Measurements from ENCODE around the gene COL19A1. TPM values are rescaled to one million over a fixed set of nuclear protein-coding genes. Genes with fewer than 3 reads are reported as not detected.

Gene COL19A1
- total and polyA plus RNA-seq, 9 of the 15 experiments (the other 6 are each of a cell fraction or from before 2014, with no cell fraction given), result not detected

DNA sequence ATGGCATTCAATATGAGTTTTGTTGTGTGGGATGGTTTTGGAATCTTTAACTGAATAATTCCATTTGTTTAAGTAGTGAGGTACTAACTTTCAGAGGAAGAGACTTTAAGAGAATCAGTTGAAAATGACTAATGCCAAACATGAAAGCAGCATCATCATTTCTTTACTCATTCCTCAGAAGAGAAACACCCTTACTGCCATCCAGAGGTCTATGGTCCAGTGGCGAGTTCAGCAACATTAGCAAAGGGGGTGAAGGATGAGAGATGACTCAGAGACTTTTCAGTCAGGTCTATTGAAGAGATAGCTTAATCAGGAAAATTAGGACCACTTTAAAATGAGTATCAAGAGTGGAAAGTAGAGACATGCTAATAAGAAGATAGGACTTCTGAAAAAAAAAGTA lies 118.8 kb downstream of the COL19A1 start:
- H3K79me2 ChIP-seq (ENCODE audit: control insufficient read depth, insufficient read depth, low read length), result no peaks in the 10 kb centered on the region
- no peak overlapping the region for H2AFZ ChIP-seq (ENCODE audit: low read depth, low read length)
- H3K9ac ChIP-seq (ENCODE audit: insufficient read depth in 1 of 2, low read depth in 2 of 2, low read length in 2 of 2), result no peak overlapping the region
- H4K20me1 ChIP-seq (replicated peaks; ENCODE audit: control insufficient read depth, insufficient read depth, low read length), result no peaks in the 10 kb centered on the region
- POLR2A ChIA-PET, result no interaction called here
- CTCF ChIA-PET (ENCODE audit: low intra/inter-chr PET ratio), result interaction anchor here (0.6 kb wide), 1 partner anchor 289 kb away, joined by 5 read pairs; no protein-coding TSS in a partner anchor
- intact Hi-C loops (cut with micrococcal nuclease), result no loop called here
- H3K27me3 ChIP-seq (ENCODE audit: control insufficient read depth in 2 of 2, insufficient read depth in 2 of 2, low read length in 2 of 2), result no peaks in the 10 kb centered on the region
- 0% methylated on average over 1 of the region's 1 CpG for WGBS (ENCODE audit: insufficient coverage, low coverage, missing lambda C conversion rate)
- in situ Hi-C loops (cut with MboI), result no loop called here
- FAIRE-seq (no peak), ATAC-seq (no peak), DNase-seq (ENCODE audit: extremely low read depth in 1 of 4, low spot score in 3 of 4) (no peak)
- H3K36me3 ChIP-seq (ENCODE audit: control insufficient read depth, insufficient read depth, low read length), result no peaks in the 10 kb centered on the region
- no peak overlapping the region for H3K4me2 ChIP-seq (ENCODE audit: insufficient read depth, low read length)
- BruUV-seq (replicated peaks), result no TSS peak
- H3K4me1 ChIP-seq (replicated peaks in 1 of 2; ENCODE audit: control insufficient read depth in 2 of 2, insufficient read depth in 2 of 2, low read length in 2 of 2), result no peaks in the 10 kb centered on the region
- H3K9me3 ChIP-seq (replicated peaks; ENCODE audit: control insufficient read depth, insufficient read depth, low read depth, low read length), result no peaks in the 10 kb centered on the region
- H3K4me3 ChIP-seq, result no peak overlapping the region
- no peaks in the 10 kb centered on the region for H3K9me1 ChIP-seq (ENCODE audit: control insufficient read depth, insufficient read depth, low read length)
- H3K27ac ChIP-seq (ENCODE audit: extremely low read depth, low read depth, low read length), result no peak overlapping the region
- TF ChIP-seq, protein P1, sequence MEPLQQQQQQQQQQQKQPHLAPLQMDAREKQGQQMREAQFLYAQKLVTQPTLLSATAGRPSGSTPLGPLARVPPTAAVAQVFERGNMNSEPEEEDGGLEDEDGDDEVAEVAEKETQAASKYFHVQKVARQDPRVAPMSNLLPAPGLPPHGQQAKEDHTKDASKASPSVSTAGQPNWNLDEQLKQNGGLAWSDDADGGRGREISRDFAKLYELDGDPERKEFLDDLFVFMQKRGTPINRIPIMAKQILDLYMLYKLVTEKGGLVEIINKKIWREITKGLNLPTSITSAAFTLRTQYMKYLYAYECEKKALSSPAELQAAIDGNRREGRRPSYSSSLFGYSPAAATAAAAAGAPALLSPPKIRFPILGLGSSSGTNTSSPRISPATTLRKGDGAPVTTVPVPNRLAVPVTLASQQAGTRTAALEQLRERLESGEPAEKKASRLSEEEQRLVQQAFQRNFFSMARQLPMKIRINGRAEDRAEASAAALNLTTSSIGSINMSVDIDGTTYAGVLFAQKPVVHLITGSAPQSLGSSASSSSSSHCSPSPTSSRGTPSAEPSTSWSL (CRISPR knock-in tag; IDR thresholded peaks at IDR 0.05; ENCODE audit: borderline replicate concordance), result no peak
- TF ChIP-seq, protein P2, sequence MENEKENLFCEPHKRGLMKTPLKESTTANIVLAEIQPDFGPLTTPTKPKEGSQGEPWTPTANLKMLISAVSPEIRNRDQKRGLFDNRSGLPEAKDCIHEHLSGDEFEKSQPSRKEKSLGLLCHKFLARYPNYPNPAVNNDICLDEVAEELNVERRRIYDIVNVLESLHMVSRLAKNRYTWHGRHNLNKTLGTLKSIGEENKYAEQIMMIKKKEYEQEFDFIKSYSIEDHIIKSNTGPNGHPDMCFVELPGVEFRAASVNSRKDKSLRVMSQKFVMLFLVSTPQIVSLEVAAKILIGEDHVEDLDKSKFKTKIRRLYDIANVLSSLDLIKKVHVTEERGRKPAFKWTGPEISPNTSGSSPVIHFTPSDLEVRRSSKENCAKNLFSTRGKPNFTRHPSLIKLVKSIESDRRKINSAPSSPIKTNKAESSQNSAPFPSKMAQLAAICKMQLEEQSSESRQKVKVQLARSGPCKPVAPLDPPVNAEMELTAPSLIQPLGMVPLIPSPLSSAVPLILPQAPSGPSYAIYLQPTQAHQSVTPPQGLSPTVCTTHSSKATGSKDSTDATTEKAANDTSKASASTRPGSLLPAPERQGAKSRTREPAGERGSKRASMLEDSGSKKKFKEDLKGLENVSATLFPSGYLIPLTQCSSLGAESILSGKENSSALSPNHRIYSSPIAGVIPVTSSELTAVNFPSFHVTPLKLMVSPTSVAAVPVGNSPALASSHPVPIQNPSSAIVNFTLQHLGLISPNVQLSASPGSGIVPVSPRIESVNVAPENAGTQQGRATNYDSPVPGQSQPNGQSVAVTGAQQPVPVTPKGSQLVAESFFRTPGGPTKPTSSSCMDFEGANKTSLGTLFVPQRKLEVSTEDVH (IDR thresholded peaks at IDR 0.05; ENCODE audit: low read depth, partially characterized antibody), result no peak
- TF ChIP-seq KLF1 (tag; IDR thresholded peaks at IDR 0.05) (no peak), SMAD3 (CRISPR knock-in tag; conservative IDR thresholded peaks at IDR 0.05) (no peak), CCNT2 (IDR thresholded peaks at IDR 0.05; ENCODE audit: borderline replicate concordance, extremely low read depth, insufficient read length, low read depth, low read length) (no peak), ZBTB8A (IDR thresholded peaks at IDR 0.05; ENCODE audit: partially characterized antibody) (no peak)
